ENCODE data around the gene RNF175.

Gene RNF175

DNA sequence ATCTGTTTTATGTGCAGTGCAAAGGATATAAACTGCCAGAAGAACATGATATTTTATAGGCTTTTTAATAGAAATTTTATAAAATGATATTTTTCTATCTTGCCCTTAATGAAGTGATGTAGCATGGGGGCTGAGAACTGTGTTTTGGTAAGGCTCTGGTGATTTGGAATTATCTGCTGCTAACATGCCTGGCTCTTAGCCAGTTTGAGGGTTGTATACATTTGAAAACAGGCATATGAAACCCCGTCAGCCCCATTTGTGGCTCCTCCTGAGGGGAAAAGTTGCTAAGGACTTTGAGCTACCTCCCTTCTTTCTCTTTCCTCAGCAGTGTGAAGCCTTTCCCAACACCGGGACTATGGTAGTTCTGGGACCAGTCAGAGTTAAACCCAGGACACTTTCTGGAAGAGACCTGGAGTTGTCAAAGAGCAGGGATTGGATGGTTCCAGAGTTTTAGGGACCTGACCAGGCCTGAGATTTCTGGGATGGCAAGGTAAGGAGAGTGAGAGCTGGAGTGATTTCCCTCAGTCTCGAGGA is 24.4 kb upstream of the RNF175 start:
- DNase-seq = no peak

DNA sequence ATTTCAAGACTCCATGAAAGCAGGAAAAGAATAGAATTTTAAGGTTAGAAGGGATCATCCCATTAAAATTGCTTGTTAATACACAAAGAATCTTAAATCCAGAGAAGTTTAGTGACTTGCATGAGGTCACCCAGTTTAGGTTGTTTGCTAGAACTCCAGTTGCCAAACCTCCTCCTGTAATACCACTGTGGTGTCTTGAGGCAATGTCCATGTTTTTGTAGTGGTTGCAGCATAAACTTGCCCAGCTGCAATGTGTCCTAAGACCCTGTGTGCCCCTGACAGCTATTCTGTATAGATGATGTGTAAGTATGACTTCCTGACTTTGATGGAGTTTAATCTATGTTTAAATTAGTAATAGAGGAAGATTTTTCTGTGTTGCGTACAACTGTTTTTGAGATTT is 22.8 kb upstream of the RNF175 start:
- DNase-seq = no peak

GRCh38 chr4:153781717-153782416 is 22.0 kb upstream of the RNF175 start:
- no peak for DNase-seq

GRCh38 chr4:153781280-153781679 is 21.5 kb upstream of the RNF175 start:
- DNase-seq = no peak

DNA sequence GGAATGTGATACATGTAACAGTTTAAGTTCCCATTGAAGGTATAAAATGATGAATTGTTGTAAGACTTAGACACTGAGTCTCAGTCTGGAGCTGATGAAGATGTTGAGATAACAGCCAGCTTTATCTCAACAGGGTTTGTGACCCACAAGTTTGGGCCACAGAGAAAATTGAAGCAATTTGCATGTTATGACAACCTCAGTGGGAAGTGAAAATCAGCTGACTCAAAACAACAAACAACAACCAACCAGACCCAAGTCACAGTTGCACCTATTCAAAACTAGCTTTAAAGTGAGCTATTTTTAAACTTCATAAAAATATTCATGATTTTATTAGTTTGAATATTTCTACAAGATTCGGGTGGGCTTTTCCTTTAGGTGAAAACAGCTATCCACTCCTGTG is 21.1 kb upstream of the RNF175 start:
- no peak for DNase-seq

DNA sequence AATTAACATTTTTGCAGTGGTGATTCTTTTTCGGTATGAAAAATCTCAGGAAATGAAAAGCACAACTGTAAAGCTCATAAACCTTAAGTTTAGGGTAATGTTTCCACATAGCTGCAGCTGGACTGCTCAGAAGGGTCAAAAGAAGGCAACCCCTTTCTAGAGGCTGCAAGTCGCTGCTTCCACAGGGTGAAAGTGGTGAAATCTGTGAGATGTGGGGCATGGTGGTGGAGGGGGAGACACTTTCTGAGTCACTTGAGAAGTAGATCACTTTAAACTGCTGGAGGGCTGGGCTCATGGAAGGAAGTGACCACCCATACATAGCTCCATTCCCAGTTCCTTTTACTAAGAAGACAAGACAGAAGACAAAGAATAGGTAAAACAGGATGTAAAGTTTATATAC is 20.4 kb upstream of the RNF175 start:
- no peak for DNase-seq

- DNase-seq = no peak
Measured at GRCh38 chr4:153778383-153778782, 18.6 kb upstream of the RNF175 start.

DNA sequence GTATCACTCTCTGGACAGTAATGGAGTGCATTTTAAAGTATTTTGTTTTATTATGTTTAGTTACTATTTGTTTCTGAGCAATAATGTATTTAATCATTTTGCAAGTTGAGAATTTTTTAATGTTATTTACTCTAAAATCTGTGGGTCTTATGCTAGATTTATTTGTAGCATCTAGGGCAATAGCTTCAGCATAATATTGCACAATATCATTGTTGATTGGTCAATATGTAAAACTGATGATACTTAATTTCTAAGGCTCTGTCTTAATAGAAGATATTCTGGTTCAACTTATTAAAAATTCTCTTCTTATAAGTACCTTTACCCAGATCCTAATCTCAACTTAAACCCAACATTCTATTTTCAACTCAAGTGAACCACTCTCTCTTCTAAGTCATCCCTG is 17.6 kb upstream of the RNF175 start:
- DNase-seq = no peak

GRCh38 chr4:153776601-153777000 is 16.8 kb upstream of the RNF175 start:
- no peak for DNase-seq

DNA sequence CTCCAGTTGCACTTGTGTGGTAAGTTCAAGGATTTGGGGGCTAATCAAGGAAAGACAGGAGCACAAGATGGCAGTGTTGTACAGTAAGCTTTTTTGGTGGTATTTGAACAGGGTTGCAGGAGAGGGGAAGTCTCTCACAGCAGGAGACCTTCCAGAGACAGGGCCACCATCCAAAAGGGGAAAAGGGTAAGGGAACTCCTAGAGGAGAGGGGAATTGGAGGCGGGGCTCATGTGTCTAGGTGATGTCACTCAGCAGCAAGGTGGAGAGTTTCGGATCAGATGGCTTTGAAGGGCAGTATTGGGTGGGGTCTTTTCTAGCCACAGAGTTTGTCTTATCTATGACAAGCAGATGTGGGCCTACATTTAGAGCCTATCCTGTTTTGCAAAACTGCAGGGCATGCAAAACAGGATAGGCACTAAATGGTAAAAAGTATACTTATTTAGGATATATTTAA is 13.4 kb upstream of the RNF175 start:
- no peak for DNase-seq

DNA sequence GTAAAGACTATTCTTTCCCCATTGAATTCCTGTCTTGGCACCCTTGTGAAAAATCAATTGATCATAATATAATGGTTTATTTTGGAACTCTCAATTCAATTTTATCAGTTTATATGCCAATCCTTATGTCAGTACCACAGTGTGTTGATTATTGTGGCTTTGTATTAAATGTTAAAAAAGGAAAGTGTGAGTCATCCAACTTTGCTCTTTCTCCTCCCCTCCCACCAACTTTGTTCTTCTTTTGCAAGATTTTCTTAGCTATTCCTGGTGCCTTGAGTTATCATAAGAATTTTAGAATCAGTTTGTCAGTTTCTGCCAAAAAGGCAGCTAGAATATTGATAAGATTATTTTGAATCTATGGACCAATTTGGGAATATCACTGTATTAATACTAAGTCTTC is 11.2 kb upstream of the RNF175 start:
- DNase-seq = no peak

DNA sequence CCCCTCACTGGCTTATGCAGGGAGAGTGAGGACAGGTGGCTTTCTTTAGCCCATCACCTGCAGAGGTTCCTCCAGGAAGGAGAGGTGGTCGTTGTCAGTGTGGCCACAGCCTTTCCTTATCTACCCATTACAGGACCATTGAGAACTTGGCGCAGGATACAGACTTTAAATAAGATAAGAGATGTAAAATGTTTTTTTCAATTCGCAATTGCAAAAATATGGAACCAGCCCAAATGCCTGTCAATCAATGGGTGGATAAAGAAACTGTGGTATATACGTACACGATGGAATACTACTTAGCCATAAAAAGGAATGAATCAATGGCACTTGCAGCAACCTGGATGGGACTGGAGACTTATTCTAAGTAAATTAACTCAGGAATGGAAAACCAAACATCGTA is 6.9 kb upstream of the RNF175 start:
- DNase-seq = no peak

- DNase-seq = no peak
Measured at GRCh38 chr4:153765894-153766293, 6.1 kb upstream of the RNF175 start.

DNA sequence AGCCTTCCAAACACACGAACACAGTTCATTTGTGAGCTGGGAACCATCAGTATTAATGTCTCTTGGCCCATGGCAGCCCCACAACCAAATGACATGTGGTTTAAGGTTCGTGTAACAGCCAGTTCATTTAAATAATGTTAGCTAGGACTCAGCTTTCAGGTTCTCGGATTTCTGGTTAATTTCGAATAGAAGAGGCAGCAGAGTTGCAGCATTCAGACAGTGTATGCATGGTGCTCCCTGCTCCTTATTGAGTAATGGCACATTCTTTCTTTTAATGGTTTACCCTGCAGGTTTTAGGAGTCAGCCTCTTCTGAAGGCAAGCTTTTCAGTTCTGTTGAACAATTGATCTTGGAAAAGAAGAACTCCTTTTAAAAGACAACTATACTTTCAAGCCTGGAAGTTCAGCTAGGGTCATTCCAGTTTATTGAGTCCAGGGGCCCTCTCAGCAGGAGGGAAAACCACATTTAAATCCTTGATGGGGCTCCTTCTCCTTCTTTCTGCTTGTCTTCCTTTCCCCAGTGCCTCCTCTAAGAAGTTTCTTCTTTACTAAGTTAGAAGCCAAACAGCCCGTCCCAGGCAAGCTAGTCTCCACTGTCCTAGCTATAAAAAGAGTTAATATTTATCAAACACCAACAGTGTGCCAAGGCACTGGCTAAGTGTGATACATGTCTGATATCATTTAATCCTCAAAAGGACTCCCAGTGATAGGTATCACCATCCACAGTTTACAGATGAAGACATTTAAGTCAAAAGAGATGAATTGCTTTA is 5.0 kb upstream of the RNF175 start:
- no peak for DNase-seq

- no peak for DNase-seq
Measured at GRCh38 chr4:153763404-153763803, 3.6 kb upstream of the RNF175 start.

- no peak for DNase-seq
Measured at GRCh38 chr4:153758688-153759406, 977 bp downstream of the RNF175 start.

DNA sequence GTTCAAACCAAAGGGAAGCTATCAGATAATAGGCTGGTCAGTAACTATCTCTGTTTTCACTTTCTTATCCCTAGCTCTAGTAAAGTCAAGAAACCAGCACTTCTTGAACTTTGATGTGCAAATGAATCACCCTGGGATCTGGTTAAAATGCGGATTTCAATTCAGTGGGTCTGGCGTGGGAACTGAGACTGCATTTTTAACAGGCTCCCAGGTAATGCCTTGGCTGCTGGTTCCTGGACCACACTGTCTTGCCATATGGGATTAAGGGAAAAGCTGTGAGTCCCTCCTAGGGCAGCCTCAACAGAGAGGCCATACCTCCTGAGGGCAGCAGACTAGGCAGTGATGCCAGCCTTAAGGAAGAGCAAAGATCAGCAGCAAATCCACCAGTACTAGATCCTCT is 1.7 kb downstream of the RNF175 start:
- DNase-seq = no peak

GRCh38 chr4:153757407-153757806 is 2.4 kb downstream of the RNF175 start:
- DNase-seq = no peak

DNA sequence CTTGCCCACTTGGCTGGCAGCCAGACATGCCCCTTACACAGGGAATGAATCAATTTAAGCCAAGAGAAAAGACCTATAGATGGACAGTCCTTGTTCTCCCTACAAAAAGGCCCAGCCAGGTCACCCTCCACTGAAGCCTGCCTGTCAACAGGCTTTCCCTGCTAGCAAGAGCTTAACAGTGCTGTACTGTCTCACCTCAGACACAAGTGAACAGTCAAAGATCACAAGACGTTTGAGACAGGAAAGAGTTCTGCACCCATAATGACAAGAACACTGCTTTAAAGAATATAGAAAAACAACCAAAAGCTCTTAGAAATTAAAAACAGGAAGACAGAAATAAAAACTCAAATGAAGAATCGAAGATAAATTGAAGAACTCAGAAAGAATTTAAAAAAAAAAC is 4.6 kb downstream of the RNF175 start:
- DNase-seq = no peak

DNA sequence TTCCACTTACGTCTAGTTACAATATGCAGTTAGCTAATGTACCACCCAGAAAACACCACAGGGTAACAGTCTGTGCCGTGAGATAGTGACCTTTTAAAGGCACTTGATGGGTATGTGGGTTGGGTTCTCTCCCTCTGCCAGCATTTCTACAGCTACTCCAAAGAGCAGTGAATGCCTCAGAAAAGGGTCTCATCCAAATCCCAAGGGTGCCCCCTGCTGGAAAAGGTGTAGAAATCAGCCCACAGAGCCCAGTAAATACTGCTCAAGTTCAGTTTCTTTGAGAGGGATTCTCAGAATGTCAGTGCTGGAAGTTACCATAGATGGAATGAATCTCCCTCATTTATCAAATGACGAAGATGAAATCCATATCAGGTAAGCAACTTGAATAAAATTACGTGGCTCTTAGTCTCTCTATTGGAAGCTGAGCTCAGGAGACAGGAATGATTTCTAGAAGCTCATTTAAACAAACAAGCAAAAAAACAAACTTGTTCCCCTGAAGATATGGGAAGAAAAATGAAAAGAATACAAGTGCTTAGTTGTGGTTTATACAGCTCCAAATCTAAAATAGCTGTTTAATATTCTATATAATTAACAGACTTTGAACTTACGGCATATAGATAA is 9.5 kb downstream of the RNF175 start:
- peak; percentile 51 for DNase-seq

GRCh38 chr4:153748378-153748777 is 11.4 kb downstream of the RNF175 start:
- DNase-seq = no peak

DNA sequence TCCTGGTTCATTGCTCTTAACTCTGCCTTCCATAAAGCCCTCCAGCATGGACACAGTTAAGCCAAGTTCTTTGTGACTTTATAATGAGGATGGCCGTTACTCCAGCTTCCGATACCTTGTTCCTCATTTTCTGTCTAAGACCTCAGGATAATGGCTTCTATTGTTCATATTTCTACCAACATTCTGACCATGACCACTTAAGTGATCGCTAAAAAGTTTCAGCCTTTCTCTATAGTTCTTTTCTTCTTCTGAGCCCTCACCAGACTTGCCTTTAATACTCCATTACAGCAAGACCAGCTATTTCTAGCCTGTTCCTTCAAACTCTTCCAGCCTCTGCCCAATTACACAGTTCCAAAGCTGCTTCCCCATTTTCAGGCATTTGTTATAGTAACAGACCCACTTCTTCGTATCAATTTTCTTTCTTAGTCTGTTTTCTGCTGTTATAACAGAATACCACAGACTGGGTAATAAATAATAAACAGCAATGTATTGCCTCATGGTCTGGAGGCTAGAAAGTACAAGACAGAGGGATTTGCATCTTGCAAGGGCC is 12.3 kb downstream of the RNF175 start:
- DNase-seq = no peak

DNA sequence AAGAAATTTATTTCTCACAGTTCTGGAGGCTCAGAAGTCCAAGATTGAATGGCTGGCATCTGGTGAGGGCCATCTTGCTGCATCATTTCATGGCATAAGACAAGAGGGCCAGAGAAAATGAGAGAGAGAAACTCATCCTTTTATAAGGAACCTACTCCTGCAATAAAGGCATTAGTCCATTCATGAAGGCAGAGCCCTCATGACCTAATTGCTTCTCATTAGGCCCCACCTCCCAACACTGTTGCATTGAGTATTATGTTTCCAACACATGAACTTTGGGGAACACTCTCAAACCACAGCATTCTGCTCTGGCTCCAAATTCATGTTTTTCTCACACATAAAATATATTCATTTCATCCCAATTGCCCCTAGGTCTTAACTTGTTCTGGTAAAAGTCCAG is 14.2 kb downstream of the RNF175 start:
- no peak for DNase-seq

Data from activated CD8-positive, alpha-beta memory T cell treated with anti-CD3 and anti-CD28 coated beads, Interleukin-2, amount 50 U/mL, for 4 hours (primary cell).